ENCODE data around the gene RAP1GAP. TPM values are rescaled to one million over a fixed set of nuclear protein-coding genes. Genes with fewer than 3 reads are reported as not detected.

The RAP1GAP gene
- total RNA-seq, 1 experiment from 2014 or later = 13.4 TPM

DNA sequence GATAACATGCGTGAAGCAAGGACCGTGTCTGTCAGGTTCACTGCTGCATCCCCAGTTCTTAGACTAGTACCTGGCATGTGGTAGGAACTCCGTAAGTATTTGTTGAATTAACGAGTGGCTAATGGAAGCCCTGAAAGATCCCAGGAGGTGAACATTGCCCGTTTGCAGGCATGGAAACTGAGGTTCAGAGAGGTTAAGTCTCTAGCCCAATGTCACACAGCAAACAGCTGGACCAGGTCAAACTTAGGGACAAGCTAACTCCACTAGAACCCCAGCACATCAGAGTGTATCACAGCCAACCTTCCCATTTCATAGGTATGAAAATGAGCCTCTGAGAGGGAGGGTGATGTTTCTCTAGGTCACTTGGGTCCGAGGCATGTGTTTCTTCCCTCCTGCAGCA, 27.6 kb downstream of the RAP1GAP start:
- Histone ChIP-seq H4K20me1 (ENCODE audit: insufficient read depth) (no peaks in the 10 kb centered on the region), H3K79me2 (ENCODE audit: insufficient read depth, low read length) (no peaks in the 10 kb centered on the region), H3K4me3 (replicated peaks in 1 of 2; ENCODE audit: low read depth in 1 of 2, low read length in 2 of 2) (no peak overlapping the region), H3K9ac (ENCODE audit: low read length) (no peak overlapping the region), H3K9me3 (ENCODE audit: control insufficient read depth in 1 of 2, insufficient read depth in 1 of 2, low read depth in 1 of 2, low read length in 2 of 2) (no peaks in the 10 kb centered on the region), H3K4me1 (ENCODE audit: control insufficient read depth in 1 of 2, insufficient read depth in 2 of 2, low read length in 2 of 2) (peaks cover 24 to 43% of the 10 kb centered on the region in 2 experiments), H3K27me3 (ENCODE audit: insufficient read depth, low read length) (no peaks in the 10 kb centered on the region), H3K4me2 (ENCODE audit: low read length) (no peak overlapping the region), H3K36me3 (ENCODE audit: control insufficient read depth in 1 of 2, insufficient read depth in 2 of 2, low read length in 2 of 2) (no peaks in the 10 kb centered on the region), H3K27ac (ENCODE audit: low read depth, low read length) (no peak overlapping the region), H3K9me2 (ENCODE audit: insufficient read depth) (no peaks in the 10 kb centered on the region), H2AFZ (ENCODE audit: low read depth, low read length, poor library complexity, severe bottlenecking) (no peak overlapping the region)
- CTCF ChIA-PET = no interaction called here
- POLR2A ChIA-PET = no interaction called here
- RAD21 ChIA-PET (ENCODE audit: low non-redundant PET in 1 of 2, low total read pairs in 2 of 2, uncharacterized antibody in 2 of 2, unreplicated experiment in 2 of 2) = no interaction called here
- intact Hi-C loops (cut with micrococcal nuclease) = no loop called here
- no peak for TF ChIP-seq YY1 (IDR thresholded peaks at IDR 0.05; ENCODE audit: extremely low read depth, insufficient replicate concordance, low read depth, low read length)
- TF ChIP-seq, protein P1, sequence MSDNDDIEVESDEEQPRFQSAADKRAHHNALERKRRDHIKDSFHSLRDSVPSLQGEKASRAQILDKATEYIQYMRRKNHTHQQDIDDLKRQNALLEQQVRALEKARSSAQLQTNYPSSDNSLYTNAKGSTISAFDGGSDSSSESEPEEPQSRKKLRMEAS (IDR thresholded peaks at IDR 0.05) = no peak
- no TSS peak for BruUV-seq (replicated peaks)
- ATAC-seq = no peak
- no peak for DNase-seq (ENCODE audit: low read depth, low spot score)

DNA sequence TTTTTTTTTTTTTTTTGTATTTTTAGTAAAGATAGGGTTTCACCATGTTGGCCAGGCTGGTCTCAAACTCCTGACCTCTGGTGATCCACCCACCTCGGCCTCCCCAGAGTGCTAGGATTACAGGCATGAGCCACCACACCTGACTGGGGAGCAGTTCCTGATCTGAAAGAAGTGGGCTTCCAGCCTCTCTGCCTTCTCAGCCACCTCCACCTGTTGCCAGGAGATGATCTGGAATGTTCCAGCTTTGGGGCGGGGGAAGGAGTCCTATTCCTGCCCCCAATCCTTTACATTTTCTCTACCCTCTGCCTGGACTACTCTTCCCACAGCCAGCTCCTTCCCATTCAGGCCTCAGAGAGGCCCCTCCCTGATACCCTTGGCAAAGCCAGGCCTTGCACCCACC, 28.1 kb downstream of the RAP1GAP start:
- no peaks in the 10 kb centered on the region for H3K9me2 ChIP-seq (ENCODE audit: insufficient read depth)
- no peak overlapping the region for H3K4me2 ChIP-seq (ENCODE audit: low read length)
- CTCF ChIA-PET = no interaction called here
- no peaks in the 10 kb centered on the region for H3K27me3 ChIP-seq (ENCODE audit: insufficient read depth, low read length)
- H4K20me1 ChIP-seq (ENCODE audit: insufficient read depth) = no peaks in the 10 kb centered on the region
- ATAC-seq (no peak), DNase-seq (ENCODE audit: low read depth, low spot score) (no peak)
- RAD21 ChIA-PET (ENCODE audit: low non-redundant PET in 1 of 2, low total read pairs in 2 of 2, uncharacterized antibody in 2 of 2, unreplicated experiment in 2 of 2) = no interaction called here
- no peak overlapping the region for H3K4me3 ChIP-seq (replicated peaks in 1 of 2; ENCODE audit: low read depth in 1 of 2, low read length in 2 of 2)
- H3K79me2 ChIP-seq (ENCODE audit: insufficient read depth, low read length) = no peaks in the 10 kb centered on the region
- no peaks in the 10 kb centered on the region for H3K9me3 ChIP-seq (ENCODE audit: control insufficient read depth in 1 of 2, insufficient read depth in 1 of 2, low read depth in 1 of 2, low read length in 2 of 2)
- no peak overlapping the region for H3K9ac ChIP-seq (ENCODE audit: low read length)
- H3K27ac ChIP-seq (ENCODE audit: low read depth, low read length) = no peak overlapping the region
- H2AFZ ChIP-seq (ENCODE audit: low read depth, low read length, poor library complexity, severe bottlenecking) = no peak overlapping the region
- no TSS peak for BruUV-seq (replicated peaks)
- peaks cover 24 to 43% of the 10 kb centered on the region in 2 experiments for H3K4me1 ChIP-seq (ENCODE audit: control insufficient read depth in 1 of 2, insufficient read depth in 2 of 2, low read length in 2 of 2)
- intact Hi-C loops (cut with micrococcal nuclease) = no loop called here
- no peaks in the 10 kb centered on the region for H3K36me3 ChIP-seq (ENCODE audit: control insufficient read depth in 1 of 2, insufficient read depth in 2 of 2, low read length in 2 of 2)
- POLR2A ChIA-PET = no interaction called here
- TF ChIP-seq EZH2 (IDR thresholded peaks at IDR 0.05) (no peak), ZFX (IDR thresholded peaks at IDR 0.05) (no peak), EZH2phosphoT487 (IDR thresholded peaks at IDR 0.05; ENCODE audit: borderline replicate concordance) (no peak), JUND (IDR thresholded peaks at IDR 0.05) (no peak), TCF7L2 (IDR thresholded peaks at IDR 0.05; ENCODE audit: borderline replicate concordance, extremely low read depth, insufficient read depth, insufficient read length) (no peak), FOSL1 (IDR thresholded peaks at IDR 0.05; ENCODE audit: low read depth) (no peak), SRF (IDR thresholded peaks at IDR 0.05; ENCODE audit: low read depth) (no peak), RAD21 (IDR thresholded peaks at IDR 0.05; ENCODE audit: low read depth) (no peak), ELF1 (IDR thresholded peaks at IDR 0.05; ENCODE audit: borderline replicate concordance, low read depth) (no peak)
- TF ChIP-seq, protein P2, sequence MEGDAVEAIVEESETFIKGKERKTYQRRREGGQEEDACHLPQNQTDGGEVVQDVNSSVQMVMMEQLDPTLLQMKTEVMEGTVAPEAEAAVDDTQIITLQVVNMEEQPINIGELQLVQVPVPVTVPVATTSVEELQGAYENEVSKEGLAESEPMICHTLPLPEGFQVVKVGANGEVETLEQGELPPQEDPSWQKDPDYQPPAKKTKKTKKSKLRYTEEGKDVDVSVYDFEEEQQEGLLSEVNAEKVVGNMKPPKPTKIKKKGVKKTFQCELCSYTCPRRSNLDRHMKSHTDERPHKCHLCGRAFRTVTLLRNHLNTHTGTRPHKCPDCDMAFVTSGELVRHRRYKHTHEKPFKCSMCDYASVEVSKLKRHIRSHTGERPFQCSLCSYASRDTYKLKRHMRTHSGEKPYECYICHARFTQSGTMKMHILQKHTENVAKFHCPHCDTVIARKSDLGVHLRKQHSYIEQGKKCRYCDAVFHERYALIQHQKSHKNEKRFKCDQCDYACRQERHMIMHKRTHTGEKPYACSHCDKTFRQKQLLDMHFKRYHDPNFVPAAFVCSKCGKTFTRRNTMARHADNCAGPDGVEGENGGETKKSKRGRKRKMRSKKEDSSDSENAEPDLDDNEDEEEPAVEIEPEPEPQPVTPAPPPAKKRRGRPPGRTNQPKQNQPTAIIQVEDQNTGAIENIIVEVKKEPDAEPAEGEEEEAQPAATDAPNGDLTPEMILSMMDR (IDR thresholded peaks at IDR 0.05 in 2 of 3, conservative IDR thresholded peaks at IDR 0.05 in 1 of 3; ENCODE audit: borderline replicate concordance in 1 of 3, insufficient read depth in 1 of 3, low read depth in 2 of 3, low read length in 2 of 3) = no peak
- TF ChIP-seq, protein P3, sequence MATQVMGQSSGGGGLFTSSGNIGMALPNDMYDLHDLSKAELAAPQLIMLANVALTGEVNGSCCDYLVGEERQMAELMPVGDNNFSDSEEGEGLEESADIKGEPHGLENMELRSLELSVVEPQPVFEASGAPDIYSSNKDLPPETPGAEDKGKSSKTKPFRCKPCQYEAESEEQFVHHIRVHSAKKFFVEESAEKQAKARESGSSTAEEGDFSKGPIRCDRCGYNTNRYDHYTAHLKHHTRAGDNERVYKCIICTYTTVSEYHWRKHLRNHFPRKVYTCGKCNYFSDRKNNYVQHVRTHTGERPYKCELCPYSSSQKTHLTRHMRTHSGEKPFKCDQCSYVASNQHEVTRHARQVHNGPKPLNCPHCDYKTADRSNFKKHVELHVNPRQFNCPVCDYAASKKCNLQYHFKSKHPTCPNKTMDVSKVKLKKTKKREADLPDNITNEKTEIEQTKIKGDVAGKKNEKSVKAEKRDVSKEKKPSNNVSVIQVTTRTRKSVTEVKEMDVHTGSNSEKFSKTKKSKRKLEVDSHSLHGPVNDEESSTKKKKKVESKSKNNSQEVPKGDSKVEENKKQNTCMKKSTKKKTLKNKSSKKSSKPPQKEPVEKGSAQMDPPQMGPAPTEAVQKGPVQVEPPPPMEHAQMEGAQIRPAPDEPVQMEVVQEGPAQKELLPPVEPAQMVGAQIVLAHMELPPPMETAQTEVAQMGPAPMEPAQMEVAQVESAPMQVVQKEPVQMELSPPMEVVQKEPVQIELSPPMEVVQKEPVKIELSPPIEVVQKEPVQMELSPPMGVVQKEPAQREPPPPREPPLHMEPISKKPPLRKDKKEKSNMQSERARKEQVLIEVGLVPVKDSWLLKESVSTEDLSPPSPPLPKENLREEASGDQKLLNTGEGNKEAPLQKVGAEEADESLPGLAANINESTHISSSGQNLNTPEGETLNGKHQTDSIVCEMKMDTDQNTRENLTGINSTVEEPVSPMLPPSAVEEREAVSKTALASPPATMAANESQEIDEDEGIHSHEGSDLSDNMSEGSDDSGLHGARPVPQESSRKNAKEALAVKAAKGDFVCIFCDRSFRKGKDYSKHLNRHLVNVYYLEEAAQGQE (IDR thresholded peaks at IDR 0.05; ENCODE audit: low read depth) = no peak

All from HCT116 (cell line).